CD8-positive, alpha-beta memory T cell (primary cell): Measurements from ENCODE around the gene CD209. TPM values are rescaled to one million over a fixed set of nuclear protein-coding genes. Genes with fewer than 3 reads are reported as not detected.

Experiments used
- CTCF ChIA-PET: fragments of 350-600 bp; sonication (Branson Sonifier 250); formaldehyde crosslinking; loops from one replicate; lab custom pipeline; 2021; ENCODE audit warnings: antibody characterized with exemption; lab: Charles Lee
- POLR2A ChIA-PET: fragments of 350-600 bp; sonication (Branson Sonifier 250); formaldehyde crosslinking; loops from one replicate; lab custom pipeline; 2021; ENCODE audit warnings: antibody characterized with exemption; lab: Charles Lee
- DNase-seq, 5 donors: peaks; one replicate each; pipeline versions ENCODE4 v3.0.0 to v3.0.0-alpha.2; 2020 to 2022; ENCODE audit warnings: mixed read lengths in 1 of 5
- H3K27ac ChIP-seq: one replicate; pipeline ENCODE4 v1.7.0; 2013; ENCODE audit warnings: low read depth, mild to moderate bottlenecking, low read length, moderate library complexity
- H3K27me3 ChIP-seq: 2 replicates; pipeline ENCODE4 v1.7.0; 2013; ENCODE audit warnings: low read length, mild to moderate bottlenecking; ENCODE audit not compliant: insufficient read depth, poor library complexity, severe bottlenecking
- H3K36me3 ChIP-seq: 2 replicates; pipeline ENCODE4 v1.7.0; 2013; ENCODE audit warnings: mild to moderate bottlenecking, low read length, moderate library complexity; ENCODE audit not compliant: insufficient read depth
- H3K4me1 ChIP-seq: 2 replicates; pipeline ENCODE4 v1.7.0; 2013; ENCODE audit warnings: mild to moderate bottlenecking, low read length, moderate library complexity; ENCODE audit not compliant: insufficient read depth
- H3K4me3 ChIP-seq: 2 replicates; pipeline ENCODE4 v1.7.0; 2013; ENCODE audit warnings: mild to moderate bottlenecking, low read length
- H3K9me3 ChIP-seq: 2 replicates; pipeline ENCODE4 v1.7.0; 2013; ENCODE audit warnings: mild to moderate bottlenecking, low read length
- H3K27ac Mint-ChIP-seq, 8 donors: one replicate each; pipeline ENCODE4 v1.8.0; 2020 to 2021; ENCODE audit warnings: mixed read lengths in 8 of 8, mild to moderate bottlenecking in 6 of 8, inconsistent platforms in 3 of 8, moderate library complexity in 3 of 8
- H3K27me3 Mint-ChIP-seq, 2 donors: one replicate each; pipeline ENCODE4 v1.8.0; 2020 to 2021; ENCODE audit warnings: mixed read lengths in 2 of 2, mild to moderate bottlenecking in 1 of 2, moderate library complexity in 1 of 2
- H3K36me3 Mint-ChIP-seq, 3 donors: one replicate each; pipeline ENCODE4 v1.8.0; 2020 to 2021; ENCODE audit warnings: mixed read lengths in 3 of 3, inconsistent platforms in 1 of 3, mild to moderate bottlenecking in 1 of 3
- H3K4me1 Mint-ChIP-seq, 3 donors: one replicate each; pipeline ENCODE4 v1.8.0; 2020 to 2021; ENCODE audit warnings: mixed read lengths in 3 of 3, inconsistent platforms in 1 of 3, mild to moderate bottlenecking in 1 of 3
- H3K4me3 Mint-ChIP-seq, 7 donors: one replicate each; pipeline ENCODE4 v1.8.0; 2020 to 2021; ENCODE audit warnings: mixed read lengths in 7 of 7, mild to moderate bottlenecking in 6 of 7, moderate library complexity in 4 of 7, inconsistent platforms in 2 of 7
- H3K9me3 Mint-ChIP-seq, 5 donors: one replicate each; pipeline ENCODE4 v1.8.0; 2020 to 2022; ENCODE audit warnings: mixed read lengths in 5 of 5, mild to moderate bottlenecking in 3 of 5, moderate library complexity in 2 of 5, inconsistent platforms in 1 of 5
- polyA plus RNA-seq: library from polyadenylated mRNA; unstranded; fragments of 300-500 nt; fragmentation: Illumina TruSeq; gene quantifications from one replicate; pipeline ENCODE4 v1.2.3, GENCODE V29; 2021
- total RNA-seq, 2 experiments: library from RNA; stranded (reverse); gene quantifications; one replicate each; pipeline ENCODE4 v1.2.3, GENCODE V29; 2021

Gene CD209
- total and polyA plus RNA-seq, 3 experiments from 2014 or later, result 0.16 to 0.28 TPM; not detected in 1

DNA sequence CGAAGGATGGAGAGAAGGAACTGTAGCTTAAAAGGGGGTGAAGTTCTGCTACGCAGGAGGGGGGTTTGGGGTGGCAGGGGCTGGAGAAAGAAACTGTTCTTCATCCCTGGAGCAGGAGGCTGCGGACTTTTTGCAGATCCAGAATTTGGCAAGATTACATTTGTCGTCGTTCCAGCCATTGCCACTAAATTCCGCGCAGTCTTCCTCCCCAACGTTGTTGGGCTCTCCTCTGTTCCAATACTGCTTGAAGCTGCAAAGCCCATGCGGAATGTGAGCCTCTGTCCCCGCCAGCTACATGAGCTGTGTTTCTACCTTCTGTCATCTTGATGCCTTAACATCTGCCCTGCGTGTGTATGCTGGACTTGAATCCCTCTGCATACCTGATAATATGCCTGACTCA, 4.3 kb downstream of the CD209 start:
- peaks cover 0 to 1% (median 0%) of the 10 kb centered on the region in 5 donors for H3K9me3 Mint-ChIP-seq
- H3K27me3 Mint-ChIP-seq, result peaks cover 12 to 35% of the 10 kb centered on the region in 2 donors
- DNase-seq, result no peak
- H3K4me1 Mint-ChIP-seq, result no peaks in the 10 kb centered on the region
- CTCF ChIA-PET, result no interaction called here
- Histone ChIP-seq H3K27me3 (peaks cover 1% of the 10 kb centered on the region), H3K27ac (no peak overlapping the region), H3K4me3 (no peak overlapping the region), H3K36me3 (no peaks in the 10 kb centered on the region), H3K9me3 (no peaks in the 10 kb centered on the region), H3K4me1 (no peaks in the 10 kb centered on the region)
- H3K4me3 Mint-ChIP-seq, result no peak overlapping the region
- no peak overlapping the region for H3K27ac Mint-ChIP-seq
- POLR2A ChIA-PET, result no interaction called here
- H3K36me3 Mint-ChIP-seq, result peaks cover 0 to 2% (median 0%) of the 10 kb centered on the region in 3 donors

DNA sequence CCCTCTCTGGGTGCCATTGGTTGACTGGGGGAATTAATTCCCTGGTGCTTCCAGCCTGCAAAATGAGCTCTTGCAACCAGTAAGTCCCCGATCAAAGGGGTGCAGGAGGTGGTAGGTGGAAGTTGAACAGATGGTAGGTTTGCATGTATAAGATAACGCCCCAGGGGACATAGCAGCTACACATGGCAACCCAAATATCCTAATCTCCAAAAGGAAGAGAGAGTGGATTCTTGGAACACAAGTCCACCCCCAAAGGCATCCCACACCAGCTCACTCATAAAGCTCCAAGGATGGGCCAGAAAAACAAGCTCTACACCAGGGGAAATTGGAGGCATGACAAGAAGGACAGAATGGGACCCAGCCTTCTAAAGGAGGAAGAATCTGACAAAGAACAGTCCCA, 4.8 kb downstream of the CD209 start:
- Histone ChIP-seq H3K36me3 (no peaks in the 10 kb centered on the region), H3K4me1 (no peaks in the 10 kb centered on the region), H3K9me3 (no peaks in the 10 kb centered on the region), H3K27ac (no peak overlapping the region), H3K27me3 (no peaks in the 10 kb centered on the region), H3K4me3 (no peak overlapping the region)
- no peak for DNase-seq
- Mint-ChIP-seq H3K27ac (peak overlapping the region in 1 of 8 donors; percentile 19), H3K27me3 (peaks cover 13 to 33% of the 10 kb centered on the region in 2 donors), H3K36me3 (no peaks in the 10 kb centered on the region), H3K4me3 (no peak overlapping the region), H3K4me1 (no peaks in the 10 kb centered on the region), H3K9me3 (no peaks in the 10 kb centered on the region)
- POLR2A ChIA-PET, result no interaction called here
- CTCF ChIA-PET, result no interaction called here

DNA sequence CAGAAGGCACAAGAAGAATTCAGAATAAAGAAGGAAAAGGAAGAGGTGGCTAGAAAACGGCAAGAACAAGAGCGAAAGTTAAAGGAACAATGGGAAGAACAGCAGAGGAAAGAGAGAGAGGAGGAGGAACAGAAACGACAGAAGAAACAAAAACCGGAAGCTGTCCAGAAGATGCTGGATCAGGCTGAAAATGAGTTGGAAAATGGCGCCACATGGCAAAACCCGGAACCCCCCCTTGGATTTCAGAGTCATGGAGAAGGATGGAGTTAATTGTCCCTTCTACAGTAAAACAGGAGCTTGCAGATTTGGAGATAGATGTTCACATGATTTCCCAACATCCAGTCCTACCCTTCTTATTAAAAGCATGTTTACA, 6.7 kb downstream of the CD209 start:
- ChIA-PET CTCF (interaction anchor here (0.9 kb wide), 1 partner anchor 60 kb away, joined by 3 read pairs; the partner anchor contains the start of gene TRAPPC5), POLR2A (interaction anchor here (0.6 kb wide), 1 partner anchor 19 kb away, joined by 6 read pairs; no protein-coding TSS in a partner anchor)
- H3K36me3 Mint-ChIP-seq, result no peaks in the 10 kb centered on the region

DNA sequence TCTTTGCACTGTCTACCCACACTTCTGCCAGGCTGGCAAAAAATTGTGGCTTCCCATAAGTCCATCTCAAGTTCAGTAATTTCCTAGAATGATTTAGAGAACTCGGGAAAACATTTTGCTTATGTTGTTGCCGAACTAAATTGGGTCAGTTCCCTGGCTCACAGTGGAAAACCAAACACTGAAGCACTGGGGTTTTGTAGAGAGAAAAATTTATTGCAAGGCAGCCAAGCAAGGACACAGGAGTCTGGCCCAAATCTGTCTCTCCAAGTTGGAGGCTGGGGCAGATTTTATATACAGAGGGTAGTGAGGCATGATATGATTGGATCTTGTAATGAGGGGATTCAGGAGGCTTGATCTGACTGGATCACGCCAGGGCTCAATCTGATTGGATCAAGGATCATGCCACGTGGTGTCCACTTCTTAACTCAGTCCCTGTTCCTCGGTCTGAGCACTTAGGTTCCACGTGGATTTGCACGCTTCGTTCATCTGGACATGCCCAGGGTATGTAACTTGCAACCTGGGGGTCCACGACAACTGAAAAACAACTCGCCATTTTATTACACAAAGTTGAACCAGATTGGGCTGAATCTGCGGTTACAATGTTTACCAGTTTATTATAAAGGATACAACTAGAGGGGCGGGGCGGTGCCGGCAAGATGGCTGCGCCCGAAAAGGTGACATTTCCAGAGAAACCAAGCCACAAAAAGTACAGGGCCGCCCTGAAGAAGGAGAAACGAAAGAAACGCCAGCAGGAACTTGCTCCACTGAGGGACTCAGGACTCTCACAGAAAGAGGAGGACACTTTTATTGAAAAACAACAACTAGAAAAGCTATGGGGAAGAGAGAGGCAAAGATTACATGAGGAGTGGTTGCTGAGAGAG, 7.3 kb downstream of the CD209 start:
- Histone ChIP-seq H3K36me3 (no peaks in the 10 kb centered on the region), H3K4me1 (no peaks in the 10 kb centered on the region), H3K27me3 (no peaks in the 10 kb centered on the region), H3K27ac (no peak overlapping the region), H3K9me3 (no peaks in the 10 kb centered on the region), H3K4me3 (no peak overlapping the region)
- Mint-ChIP-seq H3K4me3 (no peak overlapping the region), H3K9me3 (no peaks in the 10 kb centered on the region), H3K27ac (no peak overlapping the region), H3K27me3 (peaks cover 17 to 26% of the 10 kb centered on the region in 2 donors), H3K36me3 (no peaks in the 10 kb centered on the region), H3K4me1 (no peaks in the 10 kb centered on the region)
- POLR2A ChIA-PET, result interaction anchor here (0.6 kb wide), 2 partner anchors 19 to 271 kb away, joined by 6 read pairs; no protein-coding TSS in a partner anchor
- CTCF ChIA-PET, result interaction anchor here (1.6 kb wide), 1 partner anchor 59 kb away, joined by 4 read pairs; the partner anchor contains the start of gene TRAPPC5
- DNase-seq, result no peak

More for the DNA sequence above, 6.7 kb downstream of the CD209 start:
- Mint-ChIP-seq H3K4me3 (no peak overlapping the region), H3K27ac (peak overlapping the region in 1 of 8 donors; percentile 68), H3K9me3 (no peaks in the 10 kb centered on the region), H3K27me3 (peaks cover 16 to 26% of the 10 kb centered on the region in 2 donors), H3K4me1 (no peaks in the 10 kb centered on the region)
- H3K27ac ChIP-seq, result no peak overlapping the region
- H3K36me3 ChIP-seq, result no peaks in the 10 kb centered on the region
- DNase-seq, result no peak
- no peaks in the 10 kb centered on the region for H3K9me3 ChIP-seq
- H3K4me1 ChIP-seq, result no peaks in the 10 kb centered on the region
- H3K4me3 ChIP-seq, result no peak overlapping the region
- no peaks in the 10 kb centered on the region for H3K27me3 ChIP-seq

DNA sequence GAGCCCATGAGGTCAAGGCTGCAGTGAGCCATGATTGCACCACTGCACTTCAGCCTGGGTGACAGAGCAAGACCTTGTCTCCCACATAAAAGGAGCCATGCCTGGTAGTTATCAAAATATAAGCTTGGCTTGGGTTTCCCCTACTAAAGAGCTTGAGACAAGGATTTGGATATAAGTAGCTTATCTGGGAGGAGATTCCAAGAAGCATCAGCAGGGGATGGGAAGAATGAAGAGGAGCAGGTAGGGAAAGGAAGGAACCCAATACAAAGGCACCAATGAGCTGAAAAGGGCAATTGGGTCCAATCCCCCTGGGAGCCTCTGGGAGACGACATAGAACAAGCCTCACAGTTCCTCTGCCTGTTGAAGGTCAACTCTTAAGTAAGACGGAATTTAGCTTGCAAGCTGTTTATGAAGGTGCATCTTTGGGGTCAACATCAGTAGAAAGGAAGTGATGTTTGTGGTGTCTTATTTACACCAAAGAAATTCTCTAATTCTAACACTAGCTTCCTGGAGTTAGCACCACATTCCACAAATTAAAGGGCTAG, 8.1 kb downstream of the CD209 start:
- ChIA-PET POLR2A (interaction anchor here (0.6 kb wide), 1 partner anchor 272 kb away, joined by 6 read pairs; no protein-coding TSS in a partner anchor), CTCF (interaction anchor here (1.6 kb wide), 1 partner anchor 59 kb away, joined by 4 read pairs; the partner anchor contains the start of gene TRAPPC5)
- Mint-ChIP-seq H3K36me3 (no peaks in the 10 kb centered on the region), H3K9me3 (no peaks in the 10 kb centered on the region), H3K27ac (peak overlapping the region in 1 of 8 donors; percentile 44), H3K4me3 (no peak overlapping the region), H3K27me3 (peaks cover 18 to 26% of the 10 kb centered on the region in 2 donors), H3K4me1 (no peaks in the 10 kb centered on the region)
- Histone ChIP-seq H3K9me3 (no peaks in the 10 kb centered on the region), H3K4me3 (no peak overlapping the region), H3K4me1 (no peaks in the 10 kb centered on the region), H3K27ac (no peak overlapping the region), H3K36me3 (no peaks in the 10 kb centered on the region), H3K27me3 (no peaks in the 10 kb centered on the region)
- DNase-seq, result no peak

DNA sequence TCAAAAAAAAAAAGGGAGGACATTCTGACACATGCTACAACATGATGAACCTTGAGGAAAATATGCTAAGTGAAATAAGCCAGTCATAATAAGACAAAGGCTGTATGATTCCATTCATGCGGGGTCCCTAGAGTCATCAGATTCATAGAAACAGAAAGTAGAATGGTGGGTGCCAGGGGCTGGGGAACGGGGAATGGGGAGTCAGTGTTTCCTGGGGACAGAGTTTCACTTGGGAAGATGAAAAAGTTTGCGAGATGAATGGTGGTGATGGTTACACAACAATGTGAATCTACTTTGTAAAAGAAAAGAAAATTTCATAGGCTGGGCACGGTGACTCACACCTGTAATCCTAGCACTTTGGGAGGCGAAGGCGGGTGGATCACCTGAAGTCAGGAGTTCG, 9.3 kb downstream of the CD209 start:
- Mint-ChIP-seq H3K36me3 (no peaks in the 10 kb centered on the region), H3K27me3 (peaks cover 14 to 31% of the 10 kb centered on the region in 2 donors), H3K9me3 (no peaks in the 10 kb centered on the region), H3K27ac (peak overlapping the region in 1 of 8 donors; percentile 2), H3K4me1 (no peaks in the 10 kb centered on the region), H3K4me3 (no peak overlapping the region)
- Histone ChIP-seq H3K9me3 (no peaks in the 10 kb centered on the region), H3K36me3 (no peaks in the 10 kb centered on the region), H3K4me1 (no peaks in the 10 kb centered on the region), H3K4me3 (no peak overlapping the region), H3K27ac (no peak overlapping the region), H3K27me3 (no peaks in the 10 kb centered on the region)
- POLR2A ChIA-PET, result no interaction called here
- CTCF ChIA-PET, result interaction anchor here (1.6 kb wide), 1 partner anchor 57 kb away, joined by 4 read pairs; the partner anchor contains the start of gene TRAPPC5
- no peak for DNase-seq

DNA sequence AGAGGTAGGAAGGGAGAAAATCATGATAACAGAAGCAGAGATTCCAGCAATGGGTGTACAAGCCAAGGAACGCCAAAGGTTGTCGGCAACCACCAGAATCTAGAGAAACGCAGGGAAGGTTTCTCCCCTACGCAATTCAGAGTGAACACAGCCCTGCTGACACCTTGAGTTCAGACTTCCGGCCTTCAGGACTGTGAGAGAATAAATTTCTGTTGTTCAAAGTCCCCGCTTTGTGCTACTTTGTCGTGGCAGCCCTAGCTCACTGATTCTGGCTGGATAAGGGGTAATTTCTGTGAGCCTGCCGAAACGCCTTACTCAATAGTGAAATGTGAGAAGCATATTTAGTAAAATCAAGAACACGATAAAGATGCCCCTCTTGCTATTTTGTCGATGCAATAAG, 10.1 kb downstream of the CD209 start:
- no peaks in the 10 kb centered on the region for H3K36me3 ChIP-seq
- H3K9me3 Mint-ChIP-seq, result no peaks in the 10 kb centered on the region
- H3K4me3 Mint-ChIP-seq, result peak overlapping the region in 1 of 7 donors; percentile 71
- no peaks in the 10 kb centered on the region for H3K4me1 ChIP-seq
- no peaks in the 10 kb centered on the region for H3K4me1 Mint-ChIP-seq
- H3K36me3 Mint-ChIP-seq, result no peaks in the 10 kb centered on the region
- no peaks in the 10 kb centered on the region for H3K9me3 ChIP-seq
- ChIA-PET CTCF (no interaction called here), POLR2A (no interaction called here)
- H3K27me3 Mint-ChIP-seq, result peaks cover 14 to 33% of the 10 kb centered on the region in 2 donors
- DNase-seq, result no peak
- H3K27me3 ChIP-seq, result no peaks in the 10 kb centered on the region
- no peak overlapping the region for H3K27ac ChIP-seq
- H3K27ac Mint-ChIP-seq, result peak overlapping the region in 1 of 8 donors; percentile 30
- no peak overlapping the region for H3K4me3 ChIP-seq

DNA sequence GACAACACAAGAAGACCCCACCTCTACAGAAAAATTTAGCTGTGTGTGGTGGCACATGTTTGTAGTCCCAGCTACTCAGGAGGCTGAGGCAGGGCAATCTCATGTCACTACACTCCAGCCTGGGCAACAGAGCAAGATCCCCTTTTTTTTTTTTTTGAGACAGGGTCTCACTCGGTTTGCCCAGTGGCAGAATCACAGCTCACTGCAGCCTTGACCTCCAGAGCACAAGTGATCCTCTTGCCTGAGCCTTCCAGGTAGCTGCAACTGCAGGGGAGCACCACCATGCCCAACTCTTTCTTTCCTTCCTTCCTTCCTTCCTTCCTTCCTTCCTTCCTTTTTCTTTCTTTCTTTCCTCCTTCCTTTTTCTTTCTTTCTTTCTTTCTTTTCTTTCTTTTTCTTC, 11.2 kb downstream of the CD209 start:
- Mint-ChIP-seq H3K4me1 (peaks cover 0 to 2% (median 0%) of the 10 kb centered on the region in 3 donors), H3K27me3 (peaks cover 17 to 38% of the 10 kb centered on the region in 2 donors)
- H3K36me3 ChIP-seq, result no peaks in the 10 kb centered on the region

More for the DNA sequence above, 11.2 kb downstream of the CD209 start:
- no peak overlapping the region for H3K27ac ChIP-seq
- no peak overlapping the region for H3K4me3 ChIP-seq
- no peaks in the 10 kb centered on the region for H3K4me1 ChIP-seq
- ChIA-PET CTCF (no interaction called here), POLR2A (no interaction called here)
- H3K27me3 ChIP-seq, result no peaks in the 10 kb centered on the region
- Mint-ChIP-seq H3K36me3 (no peaks in the 10 kb centered on the region), H3K9me3 (peaks cover 0 to 1% (median 0%) of the 10 kb centered on the region in 5 donors), H3K4me3 (no peak overlapping the region), H3K27ac (no peak overlapping the region)
- H3K9me3 ChIP-seq, result no peaks in the 10 kb centered on the region
- DNase-seq, result no peak
